ENCODE data around the gene PABPN1L.

DNA sequence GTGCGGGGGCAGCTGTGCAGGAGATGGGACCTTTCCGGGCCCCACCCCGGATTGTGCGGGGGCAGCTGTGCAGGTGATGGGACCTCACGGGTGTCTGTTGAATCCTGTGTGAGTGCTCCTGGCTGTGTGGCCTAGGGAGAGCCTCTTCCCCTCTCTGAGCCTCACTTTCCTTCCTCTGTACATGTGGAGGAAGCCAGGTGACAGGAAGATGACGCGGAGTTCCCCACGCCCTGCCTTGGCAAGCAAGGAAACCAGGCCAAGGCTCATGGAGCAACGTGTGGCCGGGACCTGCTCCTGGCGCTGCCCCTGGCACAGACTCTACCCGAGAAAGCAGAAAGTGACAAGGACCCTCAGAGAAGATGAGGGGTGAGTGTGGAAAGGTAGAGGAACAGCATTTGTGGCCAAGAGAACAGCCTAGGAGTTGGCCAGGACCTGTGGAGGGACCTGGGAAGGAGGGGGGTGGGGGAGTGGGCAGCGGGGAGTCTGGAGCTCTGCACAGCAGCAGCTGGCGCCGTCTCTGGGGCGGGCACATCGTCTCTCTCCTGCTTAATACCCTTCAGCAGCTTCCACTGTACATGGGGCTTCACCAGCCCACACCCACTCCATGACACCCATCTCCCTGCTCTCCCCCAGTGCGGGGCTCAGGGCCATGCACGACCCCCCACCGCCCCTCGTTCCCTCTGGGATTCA lies 38.4 kb upstream of the PABPN1L start:
- TF ChIP-seq, protein P1, sequence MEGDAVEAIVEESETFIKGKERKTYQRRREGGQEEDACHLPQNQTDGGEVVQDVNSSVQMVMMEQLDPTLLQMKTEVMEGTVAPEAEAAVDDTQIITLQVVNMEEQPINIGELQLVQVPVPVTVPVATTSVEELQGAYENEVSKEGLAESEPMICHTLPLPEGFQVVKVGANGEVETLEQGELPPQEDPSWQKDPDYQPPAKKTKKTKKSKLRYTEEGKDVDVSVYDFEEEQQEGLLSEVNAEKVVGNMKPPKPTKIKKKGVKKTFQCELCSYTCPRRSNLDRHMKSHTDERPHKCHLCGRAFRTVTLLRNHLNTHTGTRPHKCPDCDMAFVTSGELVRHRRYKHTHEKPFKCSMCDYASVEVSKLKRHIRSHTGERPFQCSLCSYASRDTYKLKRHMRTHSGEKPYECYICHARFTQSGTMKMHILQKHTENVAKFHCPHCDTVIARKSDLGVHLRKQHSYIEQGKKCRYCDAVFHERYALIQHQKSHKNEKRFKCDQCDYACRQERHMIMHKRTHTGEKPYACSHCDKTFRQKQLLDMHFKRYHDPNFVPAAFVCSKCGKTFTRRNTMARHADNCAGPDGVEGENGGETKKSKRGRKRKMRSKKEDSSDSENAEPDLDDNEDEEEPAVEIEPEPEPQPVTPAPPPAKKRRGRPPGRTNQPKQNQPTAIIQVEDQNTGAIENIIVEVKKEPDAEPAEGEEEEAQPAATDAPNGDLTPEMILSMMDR (conservative IDR thresholded peaks at IDR 0.05) = no peak
- no peak for TF ChIP-seq ZFX (IDR thresholded peaks at IDR 0.05)

Data from C4-2B (cell line).